Neural progenitor cell (in vitro differentiated cells): ENCODE results near the gene ZNG1A.
"Not testable (repeated sequence)": the region's sequence is repeated elsewhere in the genome, so short reads cannot be mapped to it uniquely, and the experiment has no call there.

ENCODE experiments used
- CTCF ChIP-seq: fragments of 200-600 bp; sonication (generic); IDR thresholded peaks from 2 replicates; pipeline ENCODE4 v1.5.1; 2017; ENCODE audit warnings: antibody characterized with exemption, mild to moderate bottlenecking
- EZH2 ChIP-seq: fragments of 200-600 bp; sonication (generic); IDR thresholded peaks from 2 replicates; pipeline ENCODE4 v1.6.1; 2017; ENCODE audit warnings: antibody characterized with exemption, mild to moderate bottlenecking, moderate library complexity

- not testable (repeated sequence) for TF ChIP-seq CTCF, EZH2
Observed at GRCh38 chr9:178140-178825, 573 bp downstream of the ZNG1A start.
